Naive B cell (primary cell): Measurements from ENCODE around the gene MRPL19. TPM values are rescaled to one million over a fixed set of nuclear protein-coding genes. Genes with fewer than 3 reads are reported as not detected.
"Not testable (repeated sequence)": the region's sequence is repeated elsewhere in the genome, so short reads cannot be mapped to it uniquely, and the experiment has no call there.

Experiments used
- ATAC-seq, 2 donors: fragments of 150-1000 bp; cut with Tn5 transposase; 2 replicates each; pipeline ENCODE4 v1.10.0; 2021; ENCODE audit warnings: low read depth in 2 of 2, mild to moderate bottlenecking in 2 of 2, moderate library complexity in 2 of 2
- DNase-seq: peaks from one replicate; pipeline ENCODE4 v3.0.0; 2022
- H3K27ac Mint-ChIP-seq, 6 donors: one replicate each; pipeline ENCODE4 v1.8.0; 2020 to 2022; ENCODE audit warnings: mild to moderate bottlenecking in 6 of 6, mixed read lengths in 6 of 6, moderate library complexity in 5 of 6, inconsistent platforms in 2 of 6
- H3K27me3 Mint-ChIP-seq, 3 donors: one replicate each; pipeline ENCODE4 v1.8.0; 2021 to 2022; ENCODE audit warnings: mixed read lengths in 3 of 3, mild to moderate bottlenecking in 1 of 3
- H3K36me3 Mint-ChIP-seq, 2 donors: one replicate each; pipeline ENCODE4 v1.8.0; 2020 to 2022; ENCODE audit warnings: mixed read lengths in 2 of 2, inconsistent platforms in 1 of 2, mild to moderate bottlenecking in 1 of 2
- H3K4me1 Mint-ChIP-seq, 3 donors: one replicate each; pipeline ENCODE4 v1.8.0; 2020 to 2022; ENCODE audit warnings: mixed read lengths in 3 of 3, inconsistent platforms in 1 of 3, mild to moderate bottlenecking in 1 of 3, moderate library complexity in 1 of 3
- H3K4me3 Mint-ChIP-seq, 8 donors: one replicate each; pipeline ENCODE4 v1.8.0; 2020 to 2022; ENCODE audit warnings: mild to moderate bottlenecking in 8 of 8, mixed read lengths in 8 of 8, moderate library complexity in 8 of 8, inconsistent platforms in 2 of 8
- H3K9me3 Mint-ChIP-seq, 7 donors: one replicate each; pipeline ENCODE4 v1.8.0; 2020 to 2022; ENCODE audit warnings: mixed read lengths in 7 of 7, mild to moderate bottlenecking in 5 of 7, inconsistent platforms in 2 of 7, moderate library complexity in 1 of 7
- polyA plus RNA-seq, 6 donors: library from polyadenylated mRNA; unstranded; fragments of 300-500 nt; fragmentation: Illumina TruSeq; gene quantifications; one replicate each; pipeline ENCODE4 v1.2.3, GENCODE V29; 2021; ENCODE audit warnings: low read depth in 6 of 6

The MRPL19 gene
- polyA plus RNA-seq, 6 donors from 2014 or later, result 17.3 to 46.9 (median 34.3) TPM

GRCh38 chr2:75703589-75704287 is 57.2 kb downstream of the MRPL19 start:
- H3K4me3 Mint-ChIP-seq, result no peak overlapping the region
- no peak for ATAC-seq
- peak overlapping the region in 1 of 6 donors; percentile 41 for H3K27ac Mint-ChIP-seq
- H3K36me3 Mint-ChIP-seq, result peaks cover 34 to 41% of the 10 kb centered on the region in 2 donors
- H3K27me3 Mint-ChIP-seq, result no peaks in the 10 kb centered on the region
- DNase-seq, result no peak
- peaks cover 0 to 8% (median 4%) of the 10 kb centered on the region in 3 donors for H3K4me1 Mint-ChIP-seq
- H3K9me3 Mint-ChIP-seq, result no peaks in the 10 kb centered on the region

- DNase-seq, result no peak
- peaks cover 17 to 19% (median 19%) of the 10 kb centered on the region in 3 donors for H3K4me1 Mint-ChIP-seq
Measured at GRCh38 chr2:75705921-75706320, 59.3 kb downstream of the MRPL19 start.

GRCh38 chr2:75707901-75708300 is 61.3 kb downstream of the MRPL19 start:
- Mint-ChIP-seq H3K4me1 (peaks cover 18 to 22% (median 20%) of the 10 kb centered on the region in 3 donors), H3K27ac (no peak overlapping the region), H3K9me3 (peaks cover 0 to 8% (median 0%) of the 10 kb centered on the region in 7 donors), H3K4me3 (peak overlapping the region in 2 of 8 donors; percentile 41 to 69), H3K27me3 (no peaks in the 10 kb centered on the region), H3K36me3 (peaks cover 11 to 19% of the 10 kb centered on the region in 2 donors)
- DNase-seq (no peak), ATAC-seq (no peak)

More at GRCh38 chr2:75705921-75706320, 59.3 kb downstream of the MRPL19 start:
- ATAC-seq, result no peak
- H3K9me3 Mint-ChIP-seq, result no peaks in the 10 kb centered on the region
- no peaks in the 10 kb centered on the region for H3K27me3 Mint-ChIP-seq
- no peak overlapping the region for H3K4me3 Mint-ChIP-seq
- no peak overlapping the region for H3K27ac Mint-ChIP-seq
- peaks cover 30 to 35% of the 10 kb centered on the region in 2 donors for H3K36me3 Mint-ChIP-seq

- Mint-ChIP-seq H3K4me3 (peak overlapping the region; percentile 0 to 87 (median 44)), H3K27me3 (no peaks in the 10 kb centered on the region), H3K36me3 (peaks cover 2 to 8% of the 10 kb centered on the region in 2 donors), H3K4me1 (peaks cover 18 to 22% (median 20%) of the 10 kb centered on the region in 3 donors), H3K27ac (peak overlapping the region in 5 of 6 donors; percentile 3 to 84 (median 27)), H3K9me3 (peaks cover 0 to 8% (median 0%) of the 10 kb centered on the region in 7 donors)
- no peak for ATAC-seq
- DNase-seq, result no peak
Measured at GRCh38 chr2:75709297-75709696, 62.7 kb downstream of the MRPL19 start.

GRCh38 chr2:75710220-75710576 is 63.6 kb downstream of the MRPL19 start:
- DNase-seq (no peak), ATAC-seq (peak in 1 of 2 donors; percentile 26)
- Mint-ChIP-seq H3K4me3 (peak overlapping the region; percentile 87 to 96 (median 92)), H3K27ac (peak overlapping the region; percentile 89 to 97 (median 95)), H3K4me1 (peaks cover 18 to 22% (median 20%) of the 10 kb centered on the region in 3 donors), H3K9me3 (peaks cover 0 to 8% (median 0%) of the 10 kb centered on the region in 7 donors), H3K27me3 (no peaks in the 10 kb centered on the region), H3K36me3 (no peaks in the 10 kb centered on the region)

GRCh38 chr2:75710577-75711253 is 64.1 kb downstream of the MRPL19 start, which contains the start of gene GCFC2:
GCFC2 (minus strand) TSS chr2:75710915; CDS start chr2:75710855, 60 bp downstream.
- no peaks in the 10 kb centered on the region for H3K27me3 Mint-ChIP-seq

GRCh38 chr2:75711590-75711989 is 65.0 kb downstream of the MRPL19 start:
- not testable (repeated sequence) for ATAC-seq, DNase-seq, H3K36me3 Mint-ChIP-seq, H3K9me3 Mint-ChIP-seq, H3K27me3 Mint-ChIP-seq
- H3K27ac Mint-ChIP-seq, result peak overlapping the region in 3 of 6 donors; percentile 89 to 96 (median 95)
- H3K4me1 Mint-ChIP-seq, result peaks cover 18 to 22% (median 20%) of the 10 kb centered on the region in 3 donors
- peak overlapping the region in 6 of 8 donors; percentile 12 to 96 (median 88) for H3K4me3 Mint-ChIP-seq

More at GRCh38 chr2:75710577-75711253, 64.1 kb downstream of the MRPL19 start, which contains the start of gene GCFC2:
- DNase-seq (peak; percentile 79), ATAC-seq (peak; percentile 91 to 93)
- Mint-ChIP-seq H3K27ac (peak within 1 kb of the TSS; percentile 89 to 98 (median 96)), H3K9me3 (peaks cover 0 to 8% (median 0%) of the 10 kb centered on the region in 7 donors), H3K36me3 (no peaks in the 10 kb centered on the region), H3K4me1 (peaks cover 18 to 22% (median 20%) of the 10 kb centered on the region in 3 donors), H3K4me3 (peak within 1 kb of the TSS; percentile 87 to 96 (median 92))

- ATAC-seq, result no peak
- no peak overlapping the region for H3K4me3 Mint-ChIP-seq
- no peak overlapping the region for H3K27ac Mint-ChIP-seq
- H3K9me3 Mint-ChIP-seq, result peaks cover 0 to 18% (median 0%) of the 10 kb centered on the region in 7 donors
- H3K36me3 Mint-ChIP-seq, result no peaks in the 10 kb centered on the region
- no peaks in the 10 kb centered on the region for H3K4me1 Mint-ChIP-seq
- DNase-seq, result no peak
- H3K27me3 Mint-ChIP-seq, result peaks cover 0 to 5% (median 5%) of the 10 kb centered on the region in 3 donors
Measured at GRCh38 chr2:75716406-75716805, 69.8 kb downstream of the MRPL19 start.

- DNase-seq, result no peak
- ATAC-seq, result no peak
- Mint-ChIP-seq H3K4me3 (peak overlapping the region in 1 of 8 donors; percentile 74), H3K9me3 (peaks cover 0 to 10% (median 0%) of the 10 kb centered on the region in 7 donors), H3K27me3 (peaks cover 17 to 27% (median 20%) of the 10 kb centered on the region in 3 donors), H3K27ac (no peak overlapping the region), H3K36me3 (no peaks in the 10 kb centered on the region), H3K4me1 (no peaks in the 10 kb centered on the region)
Measured at GRCh38 chr2:75719616-75720015, 73.0 kb downstream of the MRPL19 start.

- no peak for DNase-seq
- H3K4me3 Mint-ChIP-seq, result peak overlapping the region in 1 of 8 donors; percentile 25
- no peak overlapping the region for H3K27ac Mint-ChIP-seq
- no peaks in the 10 kb centered on the region for H3K4me1 Mint-ChIP-seq
- H3K27me3 Mint-ChIP-seq, result peaks cover 17 to 27% (median 20%) of the 10 kb centered on the region in 3 donors
- ATAC-seq, result no peak
- peaks cover 0 to 10% (median 0%) of the 10 kb centered on the region in 7 donors for H3K9me3 Mint-ChIP-seq
- no peaks in the 10 kb centered on the region for H3K36me3 Mint-ChIP-seq
Measured at GRCh38 chr2:75720525-75720924, 73.9 kb downstream of the MRPL19 start.

GRCh38 chr2:75722687-75723086 is 76.1 kb downstream of the MRPL19 start:
- DNase-seq, result no peak
- no peak for ATAC-seq
- no peaks in the 10 kb centered on the region for H3K4me1 Mint-ChIP-seq
- no peaks in the 10 kb centered on the region for H3K36me3 Mint-ChIP-seq
- no peak overlapping the region for H3K27ac Mint-ChIP-seq
- H3K4me3 Mint-ChIP-seq, result no peak overlapping the region
- H3K27me3 Mint-ChIP-seq, result peaks cover 32 to 38% (median 34%) of the 10 kb centered on the region in 3 donors
- H3K9me3 Mint-ChIP-seq, result peaks cover 0 to 10% (median 0%) of the 10 kb centered on the region in 7 donors

GRCh38 chr2:75728614-75729419 is 82.2 kb downstream of the MRPL19 start:
- H3K36me3 Mint-ChIP-seq, result no peaks in the 10 kb centered on the region

GRCh38 chr2:75729861-75730260 is 83.3 kb downstream of the MRPL19 start:
- DNase-seq, result no peak
- H3K4me3 Mint-ChIP-seq, result no peak overlapping the region
- H3K27me3 Mint-ChIP-seq, result peaks cover 32 to 45% (median 38%) of the 10 kb centered on the region in 3 donors
- ATAC-seq, result no peak
- H3K9me3 Mint-ChIP-seq, result peaks cover 0 to 5% (median 0%) of the 10 kb centered on the region in 7 donors
- H3K4me1 Mint-ChIP-seq, result no peaks in the 10 kb centered on the region
- H3K36me3 Mint-ChIP-seq, result no peaks in the 10 kb centered on the region
- no peak overlapping the region for H3K27ac Mint-ChIP-seq

More at GRCh38 chr2:75728614-75729419, 82.2 kb downstream of the MRPL19 start:
- DNase-seq (no peak), ATAC-seq (no peak)
- Mint-ChIP-seq H3K4me3 (no peak overlapping the region), H3K27ac (no peak overlapping the region), H3K4me1 (no peaks in the 10 kb centered on the region), H3K27me3 (peaks cover 35 to 50% (median 41%) of the 10 kb centered on the region in 3 donors), H3K9me3 (peaks cover 0 to 3% (median 0%) of the 10 kb centered on the region in 7 donors)
